GM12864 (cell line): ENCODE results near the gene GULP1.
"Not testable (repeated sequence)": the region's sequence is repeated elsewhere in the genome, so short reads cannot be mapped to it uniquely, and the experiment has no call there.

Experiments
- DNase-seq: peaks from one replicate; pipeline ENCODE4 v3.0.0-alpha.2; 2011; ENCODE audit warnings: low read depth
- H3K4me3 ChIP-seq: 2 replicates; pipeline ENCODE4 v1.5.1; 2011; ENCODE audit warnings: mild to moderate bottlenecking, low read depth, low read length, control low read depth
- CTCF ChIP-seq: IDR thresholded peaks from 2 replicates; pipeline ENCODE4 v1.5.1; 2011; ENCODE audit warnings: low read depth, mild to moderate bottlenecking, moderate library complexity, low read length, control low read depth, inconsistent platforms; ENCODE audit errors: missing control alignments

The GULP1 gene

GRCh38 chr2:188529710-188530109, 238.0 kb downstream of the GULP1 start:
- TF ChIP-seq CTCF: no peak
- no peak for DNase-seq
- no peak overlapping the region for H3K4me3 ChIP-seq

GRCh38 chr2:188534875-188535274, 243.2 kb downstream of the GULP1 start:
- DNase-seq: no peak
- TF ChIP-seq CTCF: no peak
- no peak overlapping the region for H3K4me3 ChIP-seq

DNA sequence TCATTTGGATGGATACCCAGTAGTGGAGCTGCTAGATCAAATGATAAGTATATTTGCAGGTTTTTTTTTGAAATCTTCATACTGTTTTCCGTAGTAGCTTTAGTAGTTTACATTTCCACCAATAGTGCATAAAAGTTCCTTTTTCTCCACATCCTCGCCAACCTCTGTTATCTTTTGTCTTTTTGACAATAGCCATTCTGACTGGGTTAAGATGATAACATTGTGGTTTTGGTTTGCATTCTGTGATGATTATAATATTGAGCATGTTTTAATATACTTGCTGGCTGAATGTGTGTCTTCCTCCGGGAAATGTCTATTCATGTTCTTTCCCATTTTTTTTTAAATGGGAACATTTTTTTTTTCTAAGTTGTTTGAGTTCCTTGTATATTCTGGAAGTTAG, 260.0 kb downstream of the GULP1 start:
- no peak for TF ChIP-seq CTCF
- H3K4me3 ChIP-seq: no peak overlapping the region

GRCh38 chr2:188557081-188557480, 265.4 kb downstream of the GULP1 start:
- no peak overlapping the region for H3K4me3 ChIP-seq
- no peak for DNase-seq
- TF ChIP-seq CTCF: no peak

More for the DNA sequence above, 260.0 kb downstream of the GULP1 start:
- no peak for DNase-seq

DNA sequence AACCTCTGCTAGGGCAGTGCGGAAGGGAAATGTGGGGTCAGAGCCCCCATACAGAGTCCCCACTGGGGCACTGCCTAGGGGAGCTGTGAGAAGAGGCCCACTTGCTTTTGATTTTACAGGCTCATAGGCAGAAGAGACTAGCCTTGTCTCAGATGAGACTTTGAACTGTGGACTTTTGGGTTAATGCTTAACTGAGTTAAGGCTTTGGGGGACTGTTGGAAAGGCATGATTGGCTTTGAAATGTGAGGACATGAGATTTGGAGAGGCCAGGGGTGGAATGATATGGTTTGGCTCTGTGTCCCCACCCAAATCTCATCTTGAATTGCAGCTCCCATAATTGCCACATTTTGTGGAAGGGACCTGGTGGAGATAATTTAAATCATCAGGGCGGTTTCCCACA, 267.8 kb downstream of the GULP1 start:
- H3K4me3 ChIP-seq, DNase-seq: not testable (repeated sequence)

DNA sequence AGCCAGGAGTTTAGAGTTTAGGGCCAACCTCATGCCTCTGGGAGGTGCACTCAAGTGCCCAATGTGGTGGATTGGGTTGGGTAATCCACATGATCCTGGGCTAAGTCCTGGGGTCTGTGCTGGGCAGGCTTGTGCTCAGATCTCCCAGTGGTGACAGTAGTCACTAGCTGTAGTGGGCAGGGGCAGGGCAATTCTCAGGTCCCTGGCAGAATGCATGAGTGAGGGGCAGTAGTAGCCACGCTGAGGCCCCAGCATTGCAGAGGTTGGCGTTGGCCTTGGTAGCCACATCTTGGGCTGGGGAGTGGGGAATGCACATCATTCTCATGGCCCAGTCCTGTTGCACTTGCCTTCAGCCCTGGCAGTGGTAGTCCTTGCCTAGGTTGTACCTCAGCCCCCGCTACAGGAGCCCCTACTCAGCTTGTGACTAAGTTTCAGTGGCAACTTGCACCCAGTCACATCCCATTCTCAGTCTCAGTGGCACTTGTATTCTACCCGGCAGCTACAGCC, 269.9 kb downstream of the GULP1 start:
- no peak for TF ChIP-seq CTCF
- DNase-seq: no peak
- no peak overlapping the region for H3K4me3 ChIP-seq

DNA sequence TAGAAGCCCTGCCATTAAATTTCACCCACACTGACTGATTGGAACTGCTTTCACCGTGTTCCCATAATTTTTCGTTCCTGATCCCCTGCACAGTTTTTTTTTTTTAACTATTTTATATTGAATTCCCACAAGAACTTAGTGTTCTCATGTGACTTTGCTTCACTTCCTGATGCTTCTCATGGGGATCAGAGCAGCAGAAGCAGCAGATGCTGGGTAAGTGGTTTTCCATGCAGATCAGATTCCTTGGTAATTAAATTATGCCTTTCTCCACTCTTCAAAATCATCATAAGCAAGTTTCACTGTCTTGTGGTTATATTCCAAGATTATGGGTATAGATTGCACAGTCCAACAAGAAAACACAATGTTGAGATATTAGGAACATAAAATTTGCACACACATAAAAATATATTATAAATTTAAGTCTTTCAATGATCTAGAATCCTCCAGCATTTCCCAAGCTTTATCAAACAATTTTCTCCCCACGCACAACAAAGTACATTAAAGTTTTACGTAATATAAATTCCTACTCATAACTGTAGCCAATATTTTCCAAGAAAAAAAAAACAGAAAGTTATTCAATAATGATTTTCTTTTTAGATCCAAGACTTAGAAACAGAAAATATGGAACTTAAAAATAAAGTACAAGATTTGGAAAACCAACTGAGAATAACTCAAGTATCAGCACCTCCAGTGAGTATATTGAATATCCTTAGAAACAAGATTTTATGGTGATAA, 277.9 kb downstream of the GULP1 start:
- no peak overlapping the region for H3K4me3 ChIP-seq
- no peak for TF ChIP-seq CTCF
- DNase-seq: no peak
